Kidney capillary endothelial cell (primary cell): Measurements from ENCODE around the gene PHACTR1.

ENCODE experiments used
- DNase-seq: peaks from one replicate; pipeline ENCODE4 v3.0.0-alpha.2; 2018; ENCODE audit warnings: low spot score

Gene PHACTR1

GRCh38 chr6:13289789-13290318 lies 573.3 kb downstream of the PHACTR1 start:
- DNase-seq = no peak

GRCh38 chr6:13290335-13290734 lies 573.8 kb downstream of the PHACTR1 start:
- DNase-seq = no peak

GRCh38 chr6:13292774-13293173 lies 576.2 kb downstream of the PHACTR1 start:
- no peak for DNase-seq

- DNase-seq = no peak
Measured at GRCh38 chr6:13294499-13295069, 578.0 kb downstream of the PHACTR1 start.

GRCh38 chr6:13295576-13295975 lies 579.0 kb downstream of the PHACTR1 start:
- DNase-seq = no peak

- DNase-seq = no peak
Measured at GRCh38 chr6:13296536-13296997, 580.0 kb downstream of the PHACTR1 start.

- no peak for DNase-seq
Measured at GRCh38 chr6:13297391-13297790, 580.8 kb downstream of the PHACTR1 start.

- DNase-seq = no peak
Measured at GRCh38 chr6:13298446-13298845, 581.9 kb downstream of the PHACTR1 start.

- no peak for DNase-seq
Measured at GRCh38 chr6:13299403-13299821, 582.8 kb downstream of the PHACTR1 start.

- DNase-seq = no peak
Measured at GRCh38 chr6:13299918-13300317, 583.4 kb downstream of the PHACTR1 start.

- no peak for DNase-seq
Measured at GRCh38 chr6:13300643-13301590, 584.4 kb downstream of the PHACTR1 start.

GRCh38 chr6:13302291-13302690 lies 585.7 kb downstream of the PHACTR1 start:
- no peak for DNase-seq

GRCh38 chr6:13302751-13303667 lies 586.4 kb downstream of the PHACTR1 start:
- DNase-seq = peak; percentile 99

- DNase-seq = peak; percentile 67
Measured at GRCh38 chr6:13303668-13304017, 587.1 kb downstream of the PHACTR1 start.

GRCh38 chr6:13304101-13304500 lies 587.5 kb downstream of the PHACTR1 start:
- no peak for DNase-seq

GRCh38 chr6:13304580-13305260 lies 588.2 kb downstream of the PHACTR1 start:
- DNase-seq = no peak

- no peak for DNase-seq
Measured at GRCh38 chr6:13305288-13305687, 588.7 kb downstream of the PHACTR1 start.

- no peak for DNase-seq
Measured at GRCh38 chr6:13305791-13306190, 589.2 kb downstream of the PHACTR1 start.

GRCh38 chr6:13307508-13307995 lies 591.0 kb downstream of the PHACTR1 start:
- peak; percentile 90 for DNase-seq

- DNase-seq = no peak
Measured at GRCh38 chr6:13308332-13308731, 591.8 kb downstream of the PHACTR1 start.

GRCh38 chr6:13311155-13311554 lies 594.6 kb downstream of the PHACTR1 start:
- no peak for DNase-seq
